GM21717 (cell line): ENCODE data around the gene CCDC33.

ENCODE experiments used
- ATAC-seq: cut with Tn5 transposase; IDR thresholded peaks from one replicate; pipeline ENCODE4 v1.9.1; 2021; ENCODE audit warnings: mild to moderate bottlenecking, moderate library complexity; ENCODE audit not compliant: unreplicated experiment

The CCDC33 gene

GRCh38 chr15:74258456-74259291 is 22.5 kb downstream of the CCDC33 start:
- no peak for ATAC-seq

- ATAC-seq, result no peak
These were observed 23.1 kb downstream of the CCDC33 start for GRCh38 chr15:74259292-74259648.

GRCh38 chr15:74259821-74260607 is 23.9 kb downstream of the CCDC33 start:
- no peak for ATAC-seq

- no peak for ATAC-seq
These were observed 24.9 kb downstream of the CCDC33 start for GRCh38 chr15:74261041-74261440.

GRCh38 chr15:74261685-74262084 is 25.6 kb downstream of the CCDC33 start:
- ATAC-seq, result no peak

GRCh38 chr15:74262151-74262550 is 26.0 kb downstream of the CCDC33 start:
- no peak for ATAC-seq

- no peak for ATAC-seq
These were observed 26.5 kb downstream of the CCDC33 start for GRCh38 chr15:74262625-74263024.

GRCh38 chr15:74263466-74263865 is 27.3 kb downstream of the CCDC33 start:
- ATAC-seq, result no peak

- ATAC-seq, result no peak
These were observed 28.0 kb downstream of the CCDC33 start for GRCh38 chr15:74264081-74264501.

- no peak for ATAC-seq
These were observed 29.0 kb downstream of the CCDC33 start for GRCh38 chr15:74265046-74265639.

- no peak for ATAC-seq
These were observed 31.9 kb downstream of the CCDC33 start for GRCh38 chr15:74268020-74268419.

GRCh38 chr15:74269362-74270035 is 33.4 kb downstream of the CCDC33 start:
- ATAC-seq, result no peak

- no peak for ATAC-seq
These were observed 34.0 kb downstream of the CCDC33 start for GRCh38 chr15:74270155-74270554.

- ATAC-seq, result no peak
These were observed 34.9 kb downstream of the CCDC33 start for GRCh38 chr15:74270854-74271520.

- ATAC-seq, result no peak
These were observed 36.7 kb downstream of the CCDC33 start for GRCh38 chr15:74272812-74273211.

GRCh38 chr15:74274470-74275038 is 38.4 kb downstream of the CCDC33 start:
- no peak for ATAC-seq

GRCh38 chr15:74275957-74276356 is 39.8 kb downstream of the CCDC33 start:
- no peak for ATAC-seq

- no peak for ATAC-seq
These were observed 40.4 kb downstream of the CCDC33 start for GRCh38 chr15:74276560-74276959.

GRCh38 chr15:74277242-74277810 is 41.2 kb downstream of the CCDC33 start:
- no peak for ATAC-seq

- no peak for ATAC-seq
These were observed 42.1 kb downstream of the CCDC33 start for GRCh38 chr15:74278207-74278606.
